Measurements from ENCODE around the gene FRMD8.
A peak's percentile ranks its signal among the peaks of the same experiment; 100 is the strongest.

Gene FRMD8

DNA sequence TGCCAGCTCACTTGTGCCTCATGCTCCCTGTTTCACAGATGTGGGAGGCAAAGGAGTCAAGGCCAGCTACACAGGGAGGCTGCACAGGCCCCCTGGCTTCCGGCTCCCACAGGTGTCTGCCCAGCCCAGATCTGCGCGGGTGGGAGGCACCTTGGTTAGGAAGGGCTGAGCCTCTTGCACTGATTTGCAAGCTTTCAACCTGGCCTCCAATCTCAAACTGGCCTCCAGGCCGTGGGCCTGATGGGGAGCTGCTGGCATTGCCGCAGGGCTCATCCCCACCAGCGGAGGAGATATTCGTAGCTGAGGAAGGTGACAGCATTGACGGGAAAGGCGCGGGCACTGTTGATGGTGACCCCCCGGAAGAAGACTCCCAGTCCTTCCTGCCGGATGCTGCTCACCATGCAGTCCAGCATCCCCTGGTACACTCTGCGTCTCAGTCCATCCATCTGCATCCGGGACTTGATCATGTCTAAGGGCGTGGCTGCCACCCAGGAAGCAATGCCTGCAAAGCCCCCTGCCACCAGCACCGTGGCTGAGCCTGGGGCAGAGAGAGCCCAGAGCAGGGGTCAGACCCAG lies 10.2 kb upstream of the FRMD8 start:
- no peak for DNase-seq (ENCODE audit: low read depth)

DNA sequence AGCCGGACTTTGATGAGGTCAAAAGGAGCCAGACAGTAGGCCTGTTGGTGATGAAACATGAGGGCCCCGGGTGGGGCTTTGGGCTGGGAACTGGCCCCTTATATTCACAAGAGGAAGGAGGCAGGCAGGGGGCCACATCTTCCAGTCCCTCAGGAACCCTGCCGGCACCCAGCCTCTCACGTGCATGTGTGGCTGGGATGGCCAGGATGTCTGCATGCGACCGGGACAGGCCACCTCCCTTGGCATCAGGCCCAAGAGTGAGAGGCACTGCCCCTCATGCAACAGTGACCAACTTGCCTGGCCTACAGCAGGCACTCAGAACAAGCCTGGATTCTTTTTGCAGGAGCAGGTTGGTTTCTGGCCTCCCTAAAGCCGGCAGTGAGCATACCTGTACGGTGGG lies 9.4 kb upstream of the FRMD8 start:
- DNase-seq (ENCODE audit: low read depth): no peak

DNA sequence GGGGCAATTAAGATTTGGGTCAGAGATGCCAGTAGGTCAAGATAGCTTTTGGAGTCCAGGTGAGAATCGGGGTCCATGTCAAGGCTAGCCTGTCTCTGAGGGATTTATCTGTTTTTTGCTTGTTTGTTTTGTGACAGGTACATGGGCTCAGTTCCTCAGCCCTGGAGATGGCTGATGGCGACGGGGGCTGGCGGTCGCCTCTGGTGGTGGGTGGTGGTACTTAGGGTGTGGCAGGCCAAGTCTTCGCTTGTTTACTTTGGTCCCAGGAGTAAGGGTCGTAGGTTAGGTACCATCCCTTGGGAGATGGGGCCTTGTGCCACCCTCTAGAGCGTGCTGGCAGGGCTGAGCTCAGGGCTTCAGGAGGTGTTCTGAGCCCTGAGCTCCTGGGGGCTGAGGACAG lies 8.7 kb upstream of the FRMD8 start:
- no peak for DNase-seq (ENCODE audit: low read depth)

DNA sequence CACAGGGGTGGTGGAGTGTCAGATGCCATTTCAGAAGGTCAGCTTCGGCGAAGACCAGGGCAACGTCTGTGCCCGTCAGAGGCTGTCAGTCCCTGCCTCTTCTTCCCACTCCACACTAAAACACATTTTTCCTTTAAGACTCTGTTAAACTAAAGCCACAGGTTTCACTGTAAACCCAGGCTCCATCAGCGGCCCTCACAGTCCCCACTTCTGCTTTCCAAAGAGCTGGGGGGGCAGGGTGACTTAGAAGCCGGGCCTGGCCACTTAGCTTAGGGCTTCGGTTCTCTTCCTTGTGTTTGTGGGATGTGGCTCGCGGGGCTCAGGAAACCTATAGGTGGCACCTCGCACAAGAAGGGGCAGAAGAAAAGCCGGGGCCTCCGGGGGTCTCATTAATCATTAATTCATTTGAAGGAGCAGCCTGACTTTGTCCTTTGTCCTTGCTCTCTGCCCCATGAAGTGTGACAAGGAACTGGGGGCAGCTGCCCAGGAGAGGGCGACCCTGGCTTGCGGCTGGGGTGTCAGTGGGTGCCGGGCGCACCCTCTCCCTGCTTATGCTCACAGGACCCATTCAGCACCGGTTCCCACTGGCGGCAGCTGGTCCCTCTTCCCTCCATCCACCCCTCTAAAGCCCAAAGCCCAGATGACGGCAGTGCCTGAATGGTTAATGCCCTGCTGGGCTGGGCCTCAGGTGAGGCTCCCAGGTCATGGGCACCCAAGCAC lies 8.1 kb upstream of the FRMD8 start:
- DNase-seq (ENCODE audit: low read depth): no peak

DNA sequence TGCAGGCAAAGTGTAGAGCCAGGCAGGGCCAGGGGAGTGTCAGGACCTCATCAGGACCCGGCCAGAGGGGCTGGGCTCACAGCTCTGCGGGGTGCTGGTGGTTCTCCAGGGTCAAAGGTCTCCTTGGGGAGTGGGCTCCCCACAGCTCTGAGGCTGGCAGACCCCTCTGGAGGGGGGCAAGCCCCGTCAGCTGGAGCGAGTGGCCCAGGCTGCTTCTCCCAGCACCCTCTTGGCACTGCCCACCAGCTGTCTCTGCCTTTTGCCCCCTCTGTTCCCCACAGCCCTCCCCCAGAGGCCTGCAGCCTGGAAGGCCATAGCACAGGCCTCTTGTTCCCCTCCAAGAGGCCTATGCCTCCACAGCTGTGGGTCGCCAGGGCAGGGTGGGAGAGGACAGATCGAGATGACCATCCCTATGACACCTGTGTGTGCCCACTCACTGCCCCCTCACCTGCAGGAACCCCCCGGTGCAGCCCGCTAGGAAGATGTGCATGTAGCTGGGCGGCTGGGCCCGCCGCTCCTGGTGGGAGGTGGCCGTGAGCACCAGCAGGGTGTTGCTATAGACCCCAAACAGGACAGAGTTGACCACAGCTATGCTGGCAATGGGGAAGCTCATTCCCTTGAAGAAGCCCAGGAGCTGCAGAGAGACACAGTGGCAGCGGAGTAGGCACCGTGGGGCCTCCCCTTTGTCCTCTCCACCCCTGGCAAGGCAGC lies 7.4 kb upstream of the FRMD8 start:
- no peak for DNase-seq (ENCODE audit: low read depth)

DNA sequence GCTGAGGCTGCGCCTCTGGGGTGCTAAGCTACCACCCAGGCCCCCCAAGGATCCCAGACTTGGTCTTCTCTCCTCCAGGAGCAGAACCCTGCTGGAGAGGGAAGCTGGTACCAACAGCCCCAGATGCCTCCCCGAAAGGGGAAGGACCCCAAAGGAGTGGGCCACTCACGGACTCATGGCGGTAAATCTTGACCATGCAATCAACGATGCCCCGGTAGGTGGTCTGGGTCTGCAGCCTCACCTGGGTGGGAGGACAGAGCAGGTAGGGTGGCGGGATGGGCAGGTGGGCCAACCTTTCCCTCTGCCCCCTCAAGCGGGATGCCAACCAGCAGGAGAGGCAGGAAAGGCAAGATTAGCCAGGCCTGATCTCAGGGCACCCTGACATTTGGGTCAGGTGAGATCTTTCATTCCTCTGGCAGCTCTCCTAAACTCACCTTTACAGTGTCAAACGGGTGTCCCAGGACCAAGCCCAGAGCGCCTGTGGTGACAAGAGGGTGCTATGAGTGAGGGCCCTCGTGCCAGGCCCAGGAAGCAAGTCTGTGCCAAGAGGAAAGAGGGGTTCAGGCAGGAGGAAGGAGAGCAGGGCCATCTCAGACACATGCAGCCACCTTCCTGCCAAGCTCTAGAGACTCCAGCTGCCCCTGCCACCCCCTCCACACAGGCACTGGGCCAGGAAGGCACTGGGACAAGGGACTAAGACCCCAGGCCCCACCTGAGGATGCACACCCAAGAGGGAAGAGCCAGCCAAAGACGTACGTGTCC lies 6.6 kb upstream of the FRMD8 start:
- no peak for DNase-seq (ENCODE audit: low read depth)

DNA sequence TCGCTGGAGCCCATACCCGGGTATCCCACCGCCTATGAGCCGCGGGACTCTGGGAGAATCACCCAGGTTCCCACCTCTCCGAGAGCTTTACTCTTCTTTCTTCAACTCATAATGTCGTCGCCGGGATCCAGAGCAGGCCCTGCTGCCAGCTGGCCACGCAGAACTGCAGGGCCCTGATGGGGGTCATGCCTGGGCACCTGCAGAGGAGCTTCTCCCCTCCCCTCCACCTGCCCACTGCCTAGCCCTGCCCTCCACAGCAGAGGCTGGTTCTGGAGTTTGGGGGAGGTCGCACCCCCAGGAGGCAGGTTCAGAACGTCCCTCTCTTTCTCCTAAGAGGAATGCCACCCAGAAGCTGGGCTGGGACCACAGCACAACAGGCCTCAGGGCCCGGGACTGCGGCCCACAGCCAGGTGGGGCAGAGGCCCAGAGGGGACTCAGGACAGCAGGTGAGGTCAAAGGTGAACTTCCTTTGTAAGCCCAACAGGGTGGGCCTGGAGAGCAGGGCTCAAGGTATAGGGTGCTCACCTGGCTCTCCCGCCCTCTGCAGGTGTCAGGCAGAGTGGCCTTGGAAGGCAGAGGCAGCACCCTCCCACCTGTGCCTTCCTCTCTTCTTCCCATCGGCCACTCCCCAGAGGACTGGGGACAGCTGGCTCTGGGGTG lies 5.8 kb upstream of the FRMD8 start:
- DNase-seq (ENCODE audit: low read depth): no peak

DNA sequence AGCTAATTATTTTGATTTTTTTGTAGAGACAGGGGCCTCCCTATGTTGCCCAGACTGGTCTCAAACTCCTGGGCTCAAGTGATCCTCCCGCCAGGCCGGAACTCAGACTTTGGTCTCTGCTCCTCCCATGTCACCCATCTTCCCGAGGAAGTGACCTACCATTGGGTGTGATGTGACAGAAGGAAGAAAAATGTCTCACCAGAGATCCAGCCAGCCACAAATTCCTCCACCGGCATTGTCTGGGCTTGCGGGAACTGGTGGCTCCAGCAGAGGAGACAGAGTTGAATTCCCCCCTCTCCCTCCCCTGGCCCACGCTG lies 4.8 kb upstream of the FRMD8 start:
- DNase-seq (ENCODE audit: low read depth): peak; percentile 69

DNA sequence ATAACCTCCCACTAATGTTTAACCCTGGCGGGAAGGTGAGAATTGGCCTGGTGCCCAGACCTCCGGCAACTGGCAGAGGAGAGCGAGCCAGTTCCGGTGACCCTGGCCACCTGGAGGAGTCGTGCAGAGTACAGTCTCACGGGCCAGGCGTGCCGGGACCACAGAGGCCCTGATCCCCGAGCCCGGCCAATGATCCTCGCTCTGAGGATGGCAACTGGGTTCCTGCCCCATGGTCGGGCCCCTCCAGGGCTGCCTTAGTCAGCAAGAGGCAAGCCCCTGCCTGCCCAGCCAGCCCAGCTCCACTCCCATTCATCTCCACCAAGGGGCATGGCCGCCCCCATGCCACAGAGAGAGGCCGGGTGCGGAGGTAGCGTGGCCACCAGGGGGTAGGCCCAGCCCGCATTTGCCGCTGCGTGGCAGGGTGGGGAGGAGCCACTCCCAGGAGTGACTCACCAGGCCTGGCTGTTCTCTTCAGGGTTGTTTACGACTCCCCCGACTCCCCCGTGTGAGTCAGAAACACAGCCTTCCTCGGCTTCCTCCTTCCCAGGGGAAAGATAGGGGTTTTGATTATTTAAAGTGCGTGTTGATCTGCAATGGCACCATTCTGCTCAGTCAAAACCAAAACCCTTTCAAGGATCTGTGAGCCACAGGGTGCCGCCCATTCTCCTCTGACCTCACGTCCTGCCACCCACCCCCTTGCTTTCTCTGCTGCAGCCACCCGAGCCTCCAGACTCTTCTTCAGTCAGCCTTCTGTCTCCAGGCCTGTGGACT lies 4.2 kb upstream of the FRMD8 start, which contains the start of gene SLC25A45:
Gene SLC25A45, minus strand, starts transcription at position 614 of the 771 bp plus-strand sequence. CDS start 695 bp downstream, outside the sequence.
- peak; percentile 99 for DNase-seq (ENCODE audit: low read depth)

DNA sequence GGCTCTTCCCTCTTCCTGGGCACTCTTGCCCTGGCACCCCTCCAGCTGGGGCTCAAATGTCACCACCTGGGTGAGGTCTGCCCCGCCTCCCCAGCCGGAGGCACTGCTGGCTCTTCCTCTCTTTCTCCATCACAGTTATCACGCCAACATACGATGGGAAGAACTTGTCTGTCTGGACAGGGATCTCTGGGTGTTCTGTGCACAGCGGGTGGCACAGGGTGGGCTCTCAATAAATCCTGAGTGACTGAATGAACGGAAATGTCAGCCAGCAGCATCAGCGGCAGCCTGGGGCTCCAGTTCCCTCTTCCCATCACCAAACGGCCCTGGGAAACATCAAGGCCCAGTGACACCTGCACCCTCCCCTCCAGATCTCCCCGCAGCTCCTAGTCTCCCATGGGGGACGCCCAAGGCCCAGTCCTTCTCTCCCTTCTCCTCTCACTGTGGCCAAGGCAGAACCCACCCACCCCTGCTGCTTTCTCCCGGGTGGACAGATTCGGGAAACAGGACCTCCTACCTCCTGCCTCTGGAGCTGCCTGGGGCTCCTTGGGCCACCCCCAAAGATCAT lies 3.6 kb upstream of the FRMD8 start:
- DNase-seq (ENCODE audit: low read depth): no peak

DNA sequence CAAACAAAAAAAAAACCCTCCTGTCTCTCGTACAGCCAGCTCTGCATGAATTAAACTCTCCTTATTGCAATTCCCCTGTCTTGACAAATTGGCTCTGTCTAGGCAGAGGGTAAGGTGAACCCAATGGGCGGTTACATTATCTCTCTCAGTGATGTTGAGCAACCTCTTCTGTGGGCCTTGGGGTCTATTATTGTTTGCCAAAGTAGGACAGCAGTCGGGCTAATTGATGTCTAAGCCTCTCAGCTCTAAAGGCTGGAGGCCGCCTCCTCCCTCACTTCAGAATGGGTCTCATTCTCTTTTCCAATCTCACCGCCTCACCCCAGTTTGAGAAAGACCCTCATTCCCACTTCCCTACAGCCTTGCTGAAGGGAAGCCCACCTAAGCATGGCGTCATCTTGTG lies 2.7 kb upstream of the FRMD8 start:
- no peak for DNase-seq (ENCODE audit: low read depth)

DNA sequence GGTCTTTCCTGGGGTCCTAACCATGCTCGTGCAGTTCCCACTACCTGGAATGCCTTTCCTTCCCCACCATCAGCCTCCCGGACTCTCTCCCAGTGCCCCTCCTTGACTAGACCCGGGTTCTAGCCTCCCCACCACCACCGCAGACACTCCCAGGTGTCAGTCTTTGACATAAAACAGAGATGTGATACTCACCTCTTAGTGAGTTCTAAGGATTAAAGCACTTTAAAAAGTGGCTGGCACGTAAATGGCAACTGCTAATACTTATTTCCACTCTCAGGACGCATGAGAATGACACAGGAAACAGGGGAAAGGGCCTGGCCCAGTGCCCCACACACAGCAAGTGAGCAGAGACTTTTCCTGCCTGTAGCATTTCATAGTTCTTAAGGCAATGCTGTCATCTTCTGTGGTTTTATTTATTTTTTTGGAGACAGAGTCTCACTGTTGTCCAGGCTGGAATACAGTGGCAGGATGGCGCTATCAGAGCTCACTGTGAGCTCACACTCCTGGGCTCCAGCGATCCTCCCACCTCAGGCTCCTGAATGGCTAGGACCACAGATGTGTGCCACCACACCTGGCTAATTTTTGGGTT lies 2.0 kb upstream of the FRMD8 start:
- DNase-seq (ENCODE audit: low read depth): peak; percentile 43

DNA sequence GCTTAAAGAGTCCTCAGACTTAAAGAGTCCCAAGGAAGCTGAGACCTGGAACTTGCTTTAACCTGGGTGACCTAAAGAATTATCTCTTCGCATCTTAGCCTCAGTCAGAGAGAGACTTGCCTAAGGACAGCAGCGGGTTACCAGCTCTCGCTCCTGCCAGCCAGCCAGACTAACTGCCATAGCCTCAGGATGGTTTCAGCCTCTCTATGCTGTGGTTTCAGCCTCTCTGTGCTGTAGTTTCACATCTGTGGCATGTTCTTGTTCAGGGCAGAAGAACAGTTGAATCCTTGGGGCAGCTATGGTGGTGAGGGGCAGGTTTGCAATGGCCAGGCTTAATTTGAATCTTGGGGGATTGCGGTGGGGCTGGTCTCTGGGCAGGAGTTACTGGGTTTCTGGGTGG lies 2.3 kb downstream of the FRMD8 start:
- DNase-seq (ENCODE audit: low read depth): no peak

DNA sequence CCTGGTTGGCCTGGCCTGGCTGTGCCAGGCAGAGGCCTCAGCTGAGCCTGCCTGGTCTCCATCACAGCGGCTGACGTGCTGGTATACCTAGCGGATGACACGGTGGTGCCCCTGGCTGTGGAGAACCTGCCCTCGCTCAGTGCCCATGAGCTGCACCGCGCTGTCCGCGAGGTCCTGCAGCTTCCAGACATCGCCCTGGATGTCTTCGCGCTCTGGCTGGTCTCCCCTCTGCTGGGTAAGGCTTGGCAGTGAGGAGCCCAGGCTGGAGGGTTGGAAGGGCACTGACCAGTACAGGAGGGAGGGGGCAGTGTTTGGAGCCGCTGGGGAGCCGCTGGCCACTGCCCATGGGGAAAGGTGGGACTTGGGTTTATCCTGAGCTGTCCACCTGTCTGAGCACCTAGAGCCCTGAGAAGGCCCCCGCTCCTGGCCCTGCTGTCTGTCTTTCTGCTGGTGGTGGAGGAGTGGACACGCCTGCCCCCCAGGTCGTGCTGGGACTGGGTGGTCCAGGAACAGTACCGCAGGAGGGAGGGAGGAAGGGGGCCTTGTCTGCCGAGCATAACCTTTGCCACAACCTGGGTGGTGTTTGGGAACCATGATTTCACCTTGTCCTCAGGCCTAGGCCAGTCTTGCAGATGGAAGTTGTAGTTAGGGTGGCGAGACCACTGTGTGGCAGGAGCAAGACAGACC lies 3.0 kb downstream of the FRMD8 start:
- DNase-seq (ENCODE audit: low read depth): no peak

DNA sequence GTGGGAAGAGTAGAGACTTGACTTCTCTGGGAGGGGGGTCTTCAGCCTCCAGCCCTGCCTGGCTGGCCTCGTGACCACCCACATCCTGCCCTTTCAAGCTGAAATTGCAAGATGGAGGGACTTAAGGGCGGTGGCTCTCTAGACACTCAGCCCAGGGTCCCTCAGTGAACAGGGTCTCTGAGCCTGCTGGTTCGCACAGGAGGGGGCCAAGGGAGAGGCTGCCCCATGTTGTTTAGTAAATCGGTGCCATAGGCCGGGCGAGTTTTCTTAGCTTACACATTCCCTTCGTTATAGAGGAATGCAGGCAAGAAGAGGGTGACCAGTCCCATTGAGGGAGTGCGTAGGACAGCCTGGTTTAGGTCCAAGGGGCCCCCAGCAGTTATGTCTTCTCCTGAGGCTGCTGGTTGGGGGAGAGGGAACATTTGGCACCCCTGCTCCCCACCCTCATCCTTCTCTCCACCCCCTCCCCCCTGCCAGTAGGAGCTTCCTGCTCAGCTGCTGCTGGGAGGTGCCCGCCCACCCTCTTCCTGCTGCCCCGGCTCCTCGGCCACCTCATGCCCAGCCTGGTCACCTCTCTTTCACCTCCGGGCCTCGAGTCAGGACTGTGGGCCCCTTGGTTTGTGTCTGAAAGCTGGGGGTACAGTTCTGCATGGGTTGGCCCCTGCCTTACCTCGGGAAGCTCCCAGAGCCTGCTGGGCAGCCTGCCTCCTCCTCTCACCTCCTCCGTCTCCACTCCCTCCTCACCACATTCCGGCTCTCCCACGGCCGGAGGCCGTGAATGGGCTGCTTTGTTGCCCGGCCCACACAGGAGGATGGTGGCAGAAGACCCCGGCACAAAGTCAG lies 3.9 kb downstream of the FRMD8 start:
- peak; percentile 36 for DNase-seq (ENCODE audit: low read depth)

DNA sequence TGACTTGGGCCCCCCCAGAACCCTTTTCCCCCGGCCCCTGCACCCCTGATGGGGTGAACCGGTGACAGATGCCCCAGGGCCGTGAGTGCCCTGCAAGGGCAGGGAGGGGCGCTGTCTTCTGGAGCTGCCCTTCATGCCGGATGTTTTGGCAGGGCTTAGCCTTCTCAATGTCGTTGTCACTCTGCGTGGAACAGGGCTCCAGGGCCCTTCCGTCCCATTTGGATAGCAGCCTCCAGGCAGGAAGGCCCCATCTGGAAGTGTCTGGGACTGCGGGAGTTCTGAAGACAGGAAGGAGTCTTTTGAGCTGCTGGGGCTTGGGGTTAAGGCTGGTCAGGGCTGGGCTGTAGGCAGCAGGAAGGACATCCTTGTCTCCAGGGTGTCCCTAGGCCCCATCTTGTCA lies 4.6 kb downstream of the FRMD8 start:
- DNase-seq (ENCODE audit: low read depth): peak; percentile 60

DNA sequence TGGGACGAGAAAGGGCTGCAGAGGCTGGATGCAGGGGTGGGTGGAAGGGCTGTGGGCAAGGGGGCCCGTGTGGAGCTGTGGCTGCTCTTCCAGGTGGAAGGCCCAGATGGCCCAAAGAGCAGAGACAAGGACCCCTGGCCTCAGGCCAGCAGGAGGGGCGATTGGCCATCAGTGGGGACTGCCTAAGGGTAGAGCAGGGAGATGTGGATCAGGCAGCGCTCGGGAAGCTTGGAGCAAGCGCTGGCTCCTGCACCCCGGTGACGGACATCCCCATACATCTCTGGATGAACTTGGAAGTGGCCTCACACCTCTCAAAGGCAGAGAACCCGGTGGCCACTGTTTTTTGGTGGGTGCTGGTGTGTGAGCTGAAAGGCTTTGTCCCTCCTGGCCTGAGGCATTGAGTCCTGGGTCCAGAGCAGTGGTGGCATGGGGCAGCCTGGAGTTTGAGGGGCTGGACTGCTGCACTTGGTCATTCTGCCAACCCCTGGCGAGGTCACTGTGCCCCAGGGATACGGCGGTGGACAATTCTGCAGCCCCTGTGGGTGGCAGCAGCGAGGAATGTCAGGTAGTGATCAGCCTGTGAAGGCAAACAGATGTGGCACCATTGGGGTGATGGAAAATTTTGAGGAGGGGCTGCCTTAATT lies 5.9 kb downstream of the FRMD8 start:
- no peak for DNase-seq (ENCODE audit: low read depth)

DNA sequence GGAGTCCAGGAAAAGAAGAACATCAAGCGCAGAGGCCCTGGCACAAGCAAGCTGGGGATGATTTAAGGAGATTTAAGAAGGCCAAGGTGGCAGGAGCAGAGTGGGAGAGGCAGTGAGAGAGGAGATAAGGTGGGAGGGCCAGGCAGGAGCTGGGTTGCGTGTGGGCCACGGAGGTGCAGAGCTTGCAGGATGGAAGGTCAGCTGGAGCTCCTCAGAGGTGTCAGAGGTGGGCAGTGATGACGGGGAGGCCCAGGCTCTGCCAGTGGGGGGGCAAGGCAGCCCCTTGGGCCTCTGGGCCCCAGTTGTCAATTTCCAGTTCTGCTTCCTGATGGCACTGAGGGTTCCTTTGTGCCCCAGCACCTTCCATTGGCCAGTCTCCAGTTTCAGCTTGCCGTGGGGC lies 6.5 kb downstream of the FRMD8 start:
- DNase-seq (ENCODE audit: low read depth): no peak
